Measurements from ENCODE around the gene SPAG5.
"Not testable (repeated sequence)": the region's sequence is repeated elsewhere in the genome, so short reads cannot be mapped to it uniquely, and the experiment has no call there.

Gene SPAG5

GRCh38 chr17:28612936-28613872 is 14.4 kb upstream of the SPAG5 start:
- Histone ChIP-seq H3K36me3 (ENCODE audit: control insufficient read depth in 5 of 5, insufficient read depth in 5 of 5, low read length in 5 of 5) (peaks cover 22 to 68% (median 52%) of the 10 kb centered on the region in 5 donors), H3K27me3 (ENCODE audit: control insufficient read depth in 5 of 5, insufficient read depth in 4 of 5, low read length in 5 of 5) (no peaks in the 10 kb centered on the region), H3K27ac (ENCODE audit: low read depth, low read length) (no peak overlapping the region), H3K9ac (ENCODE audit: low read length in 5 of 5) (no peak overlapping the region), H3K4me3 (ENCODE audit: low read depth in 1 of 5, low read length in 5 of 5) (no peak overlapping the region), H3K9me3 (ENCODE audit: control insufficient read depth in 5 of 5, low read length in 5 of 5) (no peaks in the 10 kb centered on the region), H3K4me1 (ENCODE audit: control insufficient read depth in 5 of 5, insufficient read depth in 5 of 5, low read length in 5 of 5) (peaks cover 0 to 8% (median 4%) of the 10 kb centered on the region in 5 donors)

- Histone ChIP-seq H3K27me3 (ENCODE audit: control insufficient read depth in 5 of 5, insufficient read depth in 4 of 5, low read length in 5 of 5) (no peaks in the 10 kb centered on the region), H3K4me3 (ENCODE audit: low read depth in 1 of 5, low read length in 5 of 5) (no peak overlapping the region), H3K27ac (ENCODE audit: low read depth, low read length) (no peak overlapping the region), H3K4me1 (ENCODE audit: control insufficient read depth in 5 of 5, insufficient read depth in 5 of 5, low read length in 5 of 5) (peaks cover 0 to 8% (median 4%) of the 10 kb centered on the region in 5 donors), H3K9me3 (ENCODE audit: control insufficient read depth in 5 of 5, low read length in 5 of 5) (no peaks in the 10 kb centered on the region), H3K9ac (ENCODE audit: low read length in 5 of 5) (no peak overlapping the region), H3K36me3 (ENCODE audit: control insufficient read depth in 5 of 5, insufficient read depth in 5 of 5, low read length in 5 of 5) (peaks cover 22 to 62% (median 46%) of the 10 kb centered on the region in 5 donors)
Measured at GRCh38 chr17:28612531-28612930, 13.7 kb upstream of the SPAG5 start.

GRCh38 chr17:28610376-28610775 is 11.6 kb upstream of the SPAG5 start:
- no peak overlapping the region for H3K27ac ChIP-seq (ENCODE audit: low read depth, low read length)

GRCh38 chr17:28604031-28604430 is 5.2 kb upstream of the SPAG5 start:
- H3K4me3 ChIP-seq (ENCODE audit: low read depth in 1 of 5, low read length in 5 of 5); H3K27me3 ChIP-seq (ENCODE audit: control insufficient read depth in 5 of 5, insufficient read depth in 4 of 5, low read length in 5 of 5); H3K36me3 ChIP-seq (ENCODE audit: control insufficient read depth in 5 of 5, insufficient read depth in 5 of 5, low read length in 5 of 5); H3K27ac ChIP-seq (ENCODE audit: low read depth, low read length); H3K9ac ChIP-seq (ENCODE audit: low read length in 5 of 5); H3K9me3 ChIP-seq (ENCODE audit: control insufficient read depth in 5 of 5, low read length in 5 of 5): not testable (repeated sequence)
- peaks cover 0 to 13% (median 8%) of the 10 kb centered on the region in 5 donors for H3K4me1 ChIP-seq (ENCODE audit: control insufficient read depth in 5 of 5, insufficient read depth in 5 of 5, low read length in 5 of 5)

More at GRCh38 chr17:28610376-28610775, 11.6 kb upstream of the SPAG5 start:
- no peaks in the 10 kb centered on the region for H3K27me3 ChIP-seq (ENCODE audit: control insufficient read depth in 5 of 5, insufficient read depth in 4 of 5, low read length in 5 of 5)
- peaks cover 0 to 8% (median 4%) of the 10 kb centered on the region in 5 donors for H3K4me1 ChIP-seq (ENCODE audit: control insufficient read depth in 5 of 5, insufficient read depth in 5 of 5, low read length in 5 of 5)
- H3K9me3 ChIP-seq (ENCODE audit: control insufficient read depth in 5 of 5, low read length in 5 of 5): no peaks in the 10 kb centered on the region
- H3K4me3 ChIP-seq (ENCODE audit: low read depth in 1 of 5, low read length in 5 of 5): no peak overlapping the region
- H3K9ac ChIP-seq (ENCODE audit: low read length in 5 of 5): no peak overlapping the region
- H3K36me3 ChIP-seq (ENCODE audit: control insufficient read depth in 5 of 5, insufficient read depth in 5 of 5, low read length in 5 of 5): peaks cover 8 to 40% (median 24%) of the 10 kb centered on the region in 5 donors

- H3K9ac ChIP-seq (ENCODE audit: low read length in 5 of 5): peak overlapping the region; percentile 84 to 97 (median 94)
- peak overlapping the region; percentile 80 to 90 (median 86) for H3K4me3 ChIP-seq (ENCODE audit: low read depth in 1 of 5, low read length in 5 of 5)
- H3K36me3 ChIP-seq (ENCODE audit: control insufficient read depth in 5 of 5, insufficient read depth in 5 of 5, low read length in 5 of 5): no peaks in the 10 kb centered on the region
- no peaks in the 10 kb centered on the region for H3K27me3 ChIP-seq (ENCODE audit: control insufficient read depth in 5 of 5, insufficient read depth in 4 of 5, low read length in 5 of 5)
- H3K27ac ChIP-seq (ENCODE audit: low read depth, low read length): peak overlapping the region; percentile 98
- no peaks in the 10 kb centered on the region for H3K9me3 ChIP-seq (ENCODE audit: control insufficient read depth in 5 of 5, low read length in 5 of 5)
- H3K4me1 ChIP-seq (ENCODE audit: control insufficient read depth in 5 of 5, insufficient read depth in 5 of 5, low read length in 5 of 5): peaks cover 0 to 23% (median 15%) of the 10 kb centered on the region in 5 donors
Measured at GRCh38 chr17:28599311-28600184, 723 bp upstream of the SPAG5 start.

DNA sequence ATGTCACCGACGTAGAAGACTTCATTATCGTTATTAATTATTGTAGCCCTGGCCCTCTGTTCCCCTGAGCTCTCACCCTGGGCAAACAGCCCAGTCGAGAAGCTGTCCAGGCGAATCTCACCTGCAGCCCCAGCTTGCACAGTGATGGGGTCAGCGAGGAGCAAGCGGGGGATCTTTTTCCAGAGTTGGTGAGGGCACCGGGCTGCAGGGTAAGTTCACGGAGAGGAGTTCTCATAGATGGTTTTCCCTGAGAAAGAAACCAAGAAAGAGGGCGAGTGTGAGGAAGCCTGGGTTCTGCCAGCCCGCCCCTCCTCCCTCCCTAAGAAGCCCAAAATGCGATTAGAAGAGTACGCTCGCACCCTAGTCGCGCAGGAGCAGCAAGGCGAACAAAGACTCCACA is 436 bp downstream of the SPAG5 start:
- peak overlapping the region; percentile 98 for H3K27ac ChIP-seq (ENCODE audit: low read depth, low read length)
- H3K36me3 ChIP-seq (ENCODE audit: control insufficient read depth in 5 of 5, insufficient read depth in 5 of 5, low read length in 5 of 5): no peaks in the 10 kb centered on the region
- no peaks in the 10 kb centered on the region for H3K9me3 ChIP-seq (ENCODE audit: control insufficient read depth in 5 of 5, low read length in 5 of 5)
- H3K9ac ChIP-seq (ENCODE audit: low read length in 5 of 5): peak overlapping the region in 4 of 5 donors; percentile 59 to 97 (median 89)
- peak overlapping the region; percentile 68 to 90 (median 86) for H3K4me3 ChIP-seq (ENCODE audit: low read depth in 1 of 5, low read length in 5 of 5)
- peaks cover 0 to 23% (median 15%) of the 10 kb centered on the region in 5 donors for H3K4me1 ChIP-seq (ENCODE audit: control insufficient read depth in 5 of 5, insufficient read depth in 5 of 5, low read length in 5 of 5)
- H3K27me3 ChIP-seq (ENCODE audit: control insufficient read depth in 5 of 5, insufficient read depth in 4 of 5, low read length in 5 of 5): no peaks in the 10 kb centered on the region

- Histone ChIP-seq H3K27ac (ENCODE audit: low read depth, low read length) (no peak overlapping the region), H3K9me3 (ENCODE audit: control insufficient read depth in 5 of 5, low read length in 5 of 5) (no peaks in the 10 kb centered on the region), H3K4me1 (ENCODE audit: control insufficient read depth in 5 of 5, insufficient read depth in 5 of 5, low read length in 5 of 5) (peaks cover 0 to 23% (median 15%) of the 10 kb centered on the region in 5 donors), H3K36me3 (ENCODE audit: control insufficient read depth in 5 of 5, insufficient read depth in 5 of 5, low read length in 5 of 5) (no peaks in the 10 kb centered on the region), H3K9ac (ENCODE audit: low read length in 5 of 5) (no peak overlapping the region), H3K4me3 (ENCODE audit: low read depth in 1 of 5, low read length in 5 of 5) (peak overlapping the region in 1 of 5 donors; percentile 80), H3K27me3 (ENCODE audit: control insufficient read depth in 5 of 5, insufficient read depth in 4 of 5, low read length in 5 of 5) (no peaks in the 10 kb centered on the region)
Measured at GRCh38 chr17:28597606-28598383, 1.0 kb downstream of the SPAG5 start.

GRCh38 chr17:28592260-28592659 is 6.6 kb downstream of the SPAG5 start:
- Histone ChIP-seq H3K27ac (ENCODE audit: low read depth, low read length) (no peak overlapping the region), H3K36me3 (ENCODE audit: control insufficient read depth in 5 of 5, insufficient read depth in 5 of 5, low read length in 5 of 5) (peaks cover 0 to 10% (median 0%) of the 10 kb centered on the region in 5 donors), H3K9me3 (ENCODE audit: control insufficient read depth in 5 of 5, low read length in 5 of 5) (no peaks in the 10 kb centered on the region), H3K27me3 (ENCODE audit: control insufficient read depth in 5 of 5, insufficient read depth in 4 of 5, low read length in 5 of 5) (no peaks in the 10 kb centered on the region), H3K4me3 (ENCODE audit: low read depth in 1 of 5, low read length in 5 of 5) (no peak overlapping the region), H3K9ac (ENCODE audit: low read length in 5 of 5) (no peak overlapping the region), H3K4me1 (ENCODE audit: control insufficient read depth in 5 of 5, insufficient read depth in 5 of 5, low read length in 5 of 5) (peaks cover 0 to 13% (median 10%) of the 10 kb centered on the region in 5 donors)

- Histone ChIP-seq H3K27me3 (ENCODE audit: control insufficient read depth in 5 of 5, insufficient read depth in 4 of 5, low read length in 5 of 5) (no peaks in the 10 kb centered on the region), H3K9me3 (ENCODE audit: control insufficient read depth in 5 of 5, low read length in 5 of 5) (no peaks in the 10 kb centered on the region), H3K4me1 (ENCODE audit: control insufficient read depth in 5 of 5, insufficient read depth in 5 of 5, low read length in 5 of 5) (no peaks in the 10 kb centered on the region), H3K9ac (ENCODE audit: low read length in 5 of 5) (no peak overlapping the region), H3K4me3 (ENCODE audit: low read depth in 1 of 5, low read length in 5 of 5) (no peak overlapping the region), H3K27ac (ENCODE audit: low read depth, low read length) (no peak overlapping the region), H3K36me3 (ENCODE audit: control insufficient read depth in 5 of 5, insufficient read depth in 5 of 5, low read length in 5 of 5) (peaks cover 5 to 30% (median 12%) of the 10 kb centered on the region in 5 donors)
Measured at GRCh38 chr17:28585851-28586250, 13.0 kb downstream of the SPAG5 start.
